ENCODE data around the gene MRPL32. TPM values are rescaled to one million over a fixed set of nuclear protein-coding genes. Genes with fewer than 3 reads are reported as not detected.

The MRPL32 gene
- total and polyA plus RNA-seq, 4 donors: 42.5 to 107 (median 55.7) TPM

GRCh38 chr7:42906181-42906580, 26.0 kb upstream of the MRPL32 start:
- no peaks in the 10 kb centered on the region for H3K27me3 ChIP-seq (ENCODE audit: control insufficient read depth in 1 of 2, insufficient read depth in 2 of 2, low read length in 1 of 2)
- intact Hi-C loops (cut with DNase I): no loop called here
- peaks cover 0 to 4% of the 10 kb centered on the region in 2 donors for H3K4me1 ChIP-seq (ENCODE audit: control insufficient read depth in 1 of 2, insufficient read depth in 2 of 2, low read length in 2 of 2)
- H3K27ac ChIP-seq (ENCODE audit: low read depth in 1 of 2, low read length in 2 of 2): no peak overlapping the region
- 96 to 99% methylated on average over 1 of the region's 1 CpG for WGBS, 2 donors
- no peak for ATAC-seq (ENCODE audit: low FRiP score)
- no peaks in the 10 kb centered on the region for H3K9me3 ChIP-seq (ENCODE audit: control insufficient read depth, low read length)
- no peak for DNase-seq
- no peak overlapping the region for H3K4me3 ChIP-seq (ENCODE audit: low read length in 2 of 2)
- H3K36me3 ChIP-seq (ENCODE audit: control insufficient read depth in 1 of 2, insufficient read depth in 2 of 2, low read length in 1 of 2): no peaks in the 10 kb centered on the region

GRCh38 chr7:42907316-42907715, 24.9 kb upstream of the MRPL32 start:
- Histone ChIP-seq H3K4me1 (ENCODE audit: control insufficient read depth in 1 of 2, insufficient read depth in 2 of 2, low read length in 2 of 2) (peaks cover 0 to 4% of the 10 kb centered on the region in 2 donors), H3K36me3 (ENCODE audit: control insufficient read depth in 1 of 2, insufficient read depth in 2 of 2, low read length in 1 of 2) (no peaks in the 10 kb centered on the region), H3K27ac (ENCODE audit: low read depth in 1 of 2, low read length in 2 of 2) (no peak overlapping the region), H3K4me3 (ENCODE audit: low read length in 2 of 2) (no peak overlapping the region), H3K9me3 (ENCODE audit: control insufficient read depth, low read length) (no peaks in the 10 kb centered on the region), H3K27me3 (ENCODE audit: control insufficient read depth in 1 of 2, insufficient read depth in 2 of 2, low read length in 1 of 2) (no peaks in the 10 kb centered on the region)
- DNase-seq: no peak
- no peak for ATAC-seq (ENCODE audit: low FRiP score)
- intact Hi-C loops (cut with DNase I): no loop called here

- H3K4me3 ChIP-seq (ENCODE audit: low read length in 2 of 2): no peak overlapping the region
- ATAC-seq (ENCODE audit: low FRiP score): no peak
- no peaks in the 10 kb centered on the region for H3K9me3 ChIP-seq (ENCODE audit: control insufficient read depth, low read length)
- DNase-seq: no peak
- WGBS, 2 donors: 96 to 99% methylated on average over 2 of the region's 2 CpGs
- H3K27ac ChIP-seq (ENCODE audit: low read depth in 1 of 2, low read length in 2 of 2): no peak overlapping the region
- intact Hi-C loops (cut with DNase I): no loop called here
- H3K4me1 ChIP-seq (ENCODE audit: control insufficient read depth in 1 of 2, insufficient read depth in 2 of 2, low read length in 2 of 2): peaks cover 0 to 9% of the 10 kb centered on the region in 2 donors
- no peaks in the 10 kb centered on the region for H3K36me3 ChIP-seq (ENCODE audit: control insufficient read depth in 1 of 2, insufficient read depth in 2 of 2, low read length in 1 of 2)
- no peaks in the 10 kb centered on the region for H3K27me3 ChIP-seq (ENCODE audit: control insufficient read depth in 1 of 2, insufficient read depth in 2 of 2, low read length in 1 of 2)
Observed at GRCh38 chr7:42910306-42910705, 21.9 kb upstream of the MRPL32 start.

- intact Hi-C loops (cut with DNase I): no loop called here
- H3K36me3 ChIP-seq (ENCODE audit: control insufficient read depth in 1 of 2, insufficient read depth in 2 of 2, low read length in 1 of 2): no peaks in the 10 kb centered on the region
- WGBS, 2 donors: 0 to 1% methylated on average over 79 to 95 of the region's 95 CpGs
- ATAC-seq (ENCODE audit: low FRiP score) (peak; percentile 98), DNase-seq (peak; percentile 98 to 99)
- no peak within 1 kb of the TSS for H3K27ac ChIP-seq (ENCODE audit: low read depth in 1 of 2, low read length in 2 of 2)
- no peaks in the 10 kb centered on the region for H3K9me3 ChIP-seq (ENCODE audit: control insufficient read depth, low read length)
- peaks cover 0 to 9% of the 10 kb centered on the region in 2 donors for H3K4me1 ChIP-seq (ENCODE audit: control insufficient read depth in 1 of 2, insufficient read depth in 2 of 2, low read length in 2 of 2)
- no peaks in the 10 kb centered on the region for H3K27me3 ChIP-seq (ENCODE audit: control insufficient read depth in 1 of 2, insufficient read depth in 2 of 2, low read length in 1 of 2)
- H3K4me3 ChIP-seq (ENCODE audit: low read length in 2 of 2): peak within 1 kb of the TSS; percentile 69 to 95
Observed at GRCh38 chr7:42911454-42912447, 20.4 kb upstream of the MRPL32 start, which contains the start of gene C7orf25. C7orf25 (minus strand) TSS chr7:42912070; CDS start chr7:42910900, 1,170 bp downstream.

GRCh38 chr7:42913591-42913990, 18.6 kb upstream of the MRPL32 start:
- Histone ChIP-seq H3K36me3 (ENCODE audit: control insufficient read depth in 1 of 2, insufficient read depth in 2 of 2, low read length in 1 of 2) (no peaks in the 10 kb centered on the region), H3K27me3 (ENCODE audit: control insufficient read depth in 1 of 2, insufficient read depth in 2 of 2, low read length in 1 of 2) (no peaks in the 10 kb centered on the region), H3K27ac (ENCODE audit: low read depth in 1 of 2, low read length in 2 of 2) (no peak overlapping the region), H3K9me3 (ENCODE audit: control insufficient read depth, low read length) (no peaks in the 10 kb centered on the region), H3K4me1 (ENCODE audit: control insufficient read depth in 1 of 2, insufficient read depth in 2 of 2, low read length in 2 of 2) (peaks cover 0 to 9% of the 10 kb centered on the region in 2 donors), H3K4me3 (ENCODE audit: low read length in 2 of 2) (no peak overlapping the region)
- 54 to 63% methylated on average over 2 of the region's 2 CpGs for whole genome bisulfite sequencing, 2 donors
- no peak for ATAC-seq (ENCODE audit: low FRiP score)
- intact Hi-C loops (cut with DNase I): no loop called here
- no peak for DNase-seq

- WGBS, 2 donors: 74 to 77% methylated on average over 6 of the region's 6 CpGs
- peaks cover 0 to 9% of the 10 kb centered on the region in 2 donors for H3K4me1 ChIP-seq (ENCODE audit: control insufficient read depth in 1 of 2, insufficient read depth in 2 of 2, low read length in 2 of 2)
- intact Hi-C loops (cut with DNase I): no loop called here
- H3K36me3 ChIP-seq (ENCODE audit: control insufficient read depth in 1 of 2, insufficient read depth in 2 of 2, low read length in 1 of 2): no peaks in the 10 kb centered on the region
- H3K9me3 ChIP-seq (ENCODE audit: control insufficient read depth, low read length): no peaks in the 10 kb centered on the region
- H3K4me3 ChIP-seq (ENCODE audit: low read length in 2 of 2): no peak overlapping the region
- DNase-seq: no peak
- no peak overlapping the region for H3K27ac ChIP-seq (ENCODE audit: low read depth in 1 of 2, low read length in 2 of 2)
- no peaks in the 10 kb centered on the region for H3K27me3 ChIP-seq (ENCODE audit: control insufficient read depth in 1 of 2, insufficient read depth in 2 of 2, low read length in 1 of 2)
- no peak for ATAC-seq (ENCODE audit: low FRiP score)
Observed at GRCh38 chr7:42914009-42914408, 18.2 kb upstream of the MRPL32 start.

- Histone ChIP-seq H3K4me1 (ENCODE audit: control insufficient read depth in 1 of 2, insufficient read depth in 2 of 2, low read length in 2 of 2) (peaks cover 0 to 9% of the 10 kb centered on the region in 2 donors), H3K27me3 (ENCODE audit: control insufficient read depth in 1 of 2, insufficient read depth in 2 of 2, low read length in 1 of 2) (no peaks in the 10 kb centered on the region), H3K9me3 (ENCODE audit: control insufficient read depth, low read length) (no peaks in the 10 kb centered on the region), H3K27ac (ENCODE audit: low read depth in 1 of 2, low read length in 2 of 2) (no peak overlapping the region), H3K36me3 (ENCODE audit: control insufficient read depth in 1 of 2, insufficient read depth in 2 of 2, low read length in 1 of 2) (no peaks in the 10 kb centered on the region), H3K4me3 (ENCODE audit: low read length in 2 of 2) (no peak overlapping the region)
- intact Hi-C loops (cut with DNase I): no loop called here
- ATAC-seq (ENCODE audit: low FRiP score) (no peak), DNase-seq (no peak)
- 51 to 58% methylated on average over 5 of the region's 5 CpGs for WGBS, 2 donors
Observed at GRCh38 chr7:42914421-42915045, 17.6 kb upstream of the MRPL32 start.

GRCh38 chr7:42915356-42915755, 16.8 kb upstream of the MRPL32 start:
- intact Hi-C loops (cut with DNase I): no loop called here
- H3K36me3 ChIP-seq (ENCODE audit: control insufficient read depth in 1 of 2, insufficient read depth in 2 of 2, low read length in 1 of 2): peaks cover 3% of the 10 kb centered on the region in 2 donors
- no peak for DNase-seq

More at GRCh38 chr7:42915356-42915755, 16.8 kb upstream of the MRPL32 start:
- H3K4me3 ChIP-seq (ENCODE audit: low read length in 2 of 2): no peak overlapping the region
- no peak overlapping the region for H3K27ac ChIP-seq (ENCODE audit: low read depth in 1 of 2, low read length in 2 of 2)
- 2 to 4% methylated on average over 1 of the region's 1 CpG for WGBS, 2 donors
- no peaks in the 10 kb centered on the region for H3K9me3 ChIP-seq (ENCODE audit: control insufficient read depth, low read length)
- H3K4me1 ChIP-seq (ENCODE audit: control insufficient read depth in 1 of 2, insufficient read depth in 2 of 2, low read length in 2 of 2): peaks cover 0 to 9% of the 10 kb centered on the region in 2 donors
- ATAC-seq (ENCODE audit: low FRiP score): no peak
- no peaks in the 10 kb centered on the region for H3K27me3 ChIP-seq (ENCODE audit: control insufficient read depth in 1 of 2, insufficient read depth in 2 of 2, low read length in 1 of 2)
